ENCODE measurements around the gene ADTRP.

Gene ADTRP

GRCh38 chr6:11766043-11766442, 12.6 kb downstream of the ADTRP start:
- peaks cover 2% of the 10 kb centered on the region for H3K4me1 Mint-ChIP-seq (ENCODE audit: low read depth)
- no peaks in the 10 kb centered on the region for H3K36me3 Mint-ChIP-seq (ENCODE audit: low read depth)
- H3K4me3 Mint-ChIP-seq: no peak overlapping the region
- no peak overlapping the region for H3K27ac Mint-ChIP-seq
- no peaks in the 10 kb centered on the region for H3K27me3 Mint-ChIP-seq (ENCODE audit: low read depth)
- H3K9me3 Mint-ChIP-seq: no peaks in the 10 kb centered on the region
- DNase-seq (ENCODE audit: low spot score): no peak

- H3K9me3 Mint-ChIP-seq: no peaks in the 10 kb centered on the region
Measured at GRCh38 chr6:11764250-11764604, 14.4 kb downstream of the ADTRP start.

GRCh38 chr6:11763460-11764249, 14.9 kb downstream of the ADTRP start:
- no peaks in the 10 kb centered on the region for H3K9me3 Mint-ChIP-seq
- no peak overlapping the region for H3K27ac Mint-ChIP-seq
- H3K36me3 Mint-ChIP-seq (ENCODE audit: low read depth): no peaks in the 10 kb centered on the region
- H3K4me3 Mint-ChIP-seq: no peak overlapping the region
- H3K4me1 Mint-ChIP-seq (ENCODE audit: low read depth): peaks cover 2% of the 10 kb centered on the region
- no peak for DNase-seq (ENCODE audit: low spot score)
- H3K27me3 Mint-ChIP-seq (ENCODE audit: low read depth): no peaks in the 10 kb centered on the region

More at GRCh38 chr6:11764250-11764604, 14.4 kb downstream of the ADTRP start:
- Mint-ChIP-seq H3K36me3 (ENCODE audit: low read depth) (no peaks in the 10 kb centered on the region), H3K27ac (no peak overlapping the region), H3K4me1 (ENCODE audit: low read depth) (peaks cover 2% of the 10 kb centered on the region), H3K27me3 (ENCODE audit: low read depth) (no peaks in the 10 kb centered on the region), H3K4me3 (no peak overlapping the region)
- no peak for DNase-seq (ENCODE audit: low spot score)

GRCh38 chr6:11762794-11763459, 15.7 kb downstream of the ADTRP start:
- no peak for DNase-seq (ENCODE audit: low spot score)
- Mint-ChIP-seq H3K36me3 (ENCODE audit: low read depth) (no peaks in the 10 kb centered on the region), H3K4me3 (no peak overlapping the region), H3K4me1 (ENCODE audit: low read depth) (peaks cover 2% of the 10 kb centered on the region), H3K27me3 (ENCODE audit: low read depth) (no peaks in the 10 kb centered on the region), H3K9me3 (no peaks in the 10 kb centered on the region), H3K27ac (no peak overlapping the region)

- DNase-seq (ENCODE audit: low spot score): no peak
- H3K27me3 Mint-ChIP-seq (ENCODE audit: low read depth): peaks cover 2% of the 10 kb centered on the region
- H3K36me3 Mint-ChIP-seq (ENCODE audit: low read depth): no peaks in the 10 kb centered on the region
- H3K4me1 Mint-ChIP-seq (ENCODE audit: low read depth): peaks cover 2% of the 10 kb centered on the region
- H3K9me3 Mint-ChIP-seq: peaks cover 4% of the 10 kb centered on the region
- H3K4me3 Mint-ChIP-seq: no peak overlapping the region
- no peak overlapping the region for H3K27ac Mint-ChIP-seq
Measured at GRCh38 chr6:11761744-11762620, 16.6 kb downstream of the ADTRP start.

GRCh38 chr6:11760015-11760473, 18.6 kb downstream of the ADTRP start:
- Mint-ChIP-seq H3K9me3 (peaks cover 8% of the 10 kb centered on the region), H3K4me1 (ENCODE audit: low read depth) (peaks cover 7% of the 10 kb centered on the region), H3K4me3 (no peak overlapping the region), H3K27ac (no peak overlapping the region), H3K36me3 (ENCODE audit: low read depth) (peaks cover 2% of the 10 kb centered on the region), H3K27me3 (ENCODE audit: low read depth) (peaks cover 2% of the 10 kb centered on the region)
- DNase-seq (ENCODE audit: low spot score): no peak

- Mint-ChIP-seq H3K36me3 (ENCODE audit: low read depth) (peaks cover 2% of the 10 kb centered on the region), H3K27me3 (ENCODE audit: low read depth) (peaks cover 2% of the 10 kb centered on the region), H3K4me1 (ENCODE audit: low read depth) (peaks cover 6% of the 10 kb centered on the region), H3K27ac (no peak overlapping the region), H3K9me3 (peaks cover 8% of the 10 kb centered on the region), H3K4me3 (no peak overlapping the region)
- no peak for DNase-seq (ENCODE audit: low spot score)
Measured at GRCh38 chr6:11758878-11759277, 19.7 kb downstream of the ADTRP start.

GRCh38 chr6:11756726-11757125, 21.9 kb downstream of the ADTRP start:
- no peak for DNase-seq (ENCODE audit: low spot score)
- H3K36me3 Mint-ChIP-seq (ENCODE audit: low read depth): peaks cover 2% of the 10 kb centered on the region
- H3K27me3 Mint-ChIP-seq (ENCODE audit: low read depth): peaks cover 2% of the 10 kb centered on the region
- H3K9me3 Mint-ChIP-seq: peaks cover 8% of the 10 kb centered on the region
- no peak overlapping the region for H3K4me3 Mint-ChIP-seq
- no peak overlapping the region for H3K27ac Mint-ChIP-seq
- peaks cover 6% of the 10 kb centered on the region for H3K4me1 Mint-ChIP-seq (ENCODE audit: low read depth)

- H3K36me3 Mint-ChIP-seq (ENCODE audit: low read depth): peaks cover 2% of the 10 kb centered on the region
- H3K9me3 Mint-ChIP-seq: peaks cover 8% of the 10 kb centered on the region
- peaks cover 6% of the 10 kb centered on the region for H3K4me1 Mint-ChIP-seq (ENCODE audit: low read depth)
- peaks cover 2% of the 10 kb centered on the region for H3K27me3 Mint-ChIP-seq (ENCODE audit: low read depth)
- H3K4me3 Mint-ChIP-seq: no peak overlapping the region
- DNase-seq (ENCODE audit: low spot score): no peak
- H3K27ac Mint-ChIP-seq: no peak overlapping the region
Measured at GRCh38 chr6:11756292-11756691, 22.3 kb downstream of the ADTRP start.

GRCh38 chr6:11755725-11756124, 22.9 kb downstream of the ADTRP start:
- H3K4me1 Mint-ChIP-seq (ENCODE audit: low read depth): peaks cover 6% of the 10 kb centered on the region
- H3K27ac Mint-ChIP-seq: no peak overlapping the region
- H3K4me3 Mint-ChIP-seq: no peak overlapping the region
- DNase-seq (ENCODE audit: low spot score): no peak
- H3K9me3 Mint-ChIP-seq: peaks cover 8% of the 10 kb centered on the region
- H3K36me3 Mint-ChIP-seq (ENCODE audit: low read depth): peaks cover 2% of the 10 kb centered on the region
- peaks cover 2% of the 10 kb centered on the region for H3K27me3 Mint-ChIP-seq (ENCODE audit: low read depth)

- H3K36me3 Mint-ChIP-seq (ENCODE audit: low read depth): peaks cover 2% of the 10 kb centered on the region
- peaks cover 8% of the 10 kb centered on the region for H3K9me3 Mint-ChIP-seq
- peaks cover 6% of the 10 kb centered on the region for H3K4me1 Mint-ChIP-seq (ENCODE audit: low read depth)
- no peak overlapping the region for H3K4me3 Mint-ChIP-seq
- DNase-seq (ENCODE audit: low spot score): no peak
- H3K27ac Mint-ChIP-seq: no peak overlapping the region
- H3K27me3 Mint-ChIP-seq (ENCODE audit: low read depth): peaks cover 2% of the 10 kb centered on the region
Measured at GRCh38 chr6:11754625-11755271, 23.9 kb downstream of the ADTRP start.

- Mint-ChIP-seq H3K9me3 (peaks cover 8% of the 10 kb centered on the region), H3K4me3 (no peak overlapping the region), H3K4me1 (ENCODE audit: low read depth) (peaks cover 6% of the 10 kb centered on the region), H3K36me3 (ENCODE audit: low read depth) (peaks cover 2% of the 10 kb centered on the region), H3K27me3 (ENCODE audit: low read depth) (peaks cover 2% of the 10 kb centered on the region), H3K27ac (no peak overlapping the region)
- no peak for DNase-seq (ENCODE audit: low spot score)
Measured at GRCh38 chr6:11753798-11754197, 24.8 kb downstream of the ADTRP start.

- peaks cover 7% of the 10 kb centered on the region for H3K9me3 Mint-ChIP-seq
- no peak overlapping the region for H3K27ac Mint-ChIP-seq
- peaks cover 1% of the 10 kb centered on the region for H3K27me3 Mint-ChIP-seq (ENCODE audit: low read depth)
- no peak overlapping the region for H3K4me3 Mint-ChIP-seq
- H3K36me3 Mint-ChIP-seq (ENCODE audit: low read depth): peaks cover 2% of the 10 kb centered on the region
- H3K4me1 Mint-ChIP-seq (ENCODE audit: low read depth): peaks cover 6% of the 10 kb centered on the region
- DNase-seq (ENCODE audit: low spot score): no peak
Measured at GRCh38 chr6:11752360-11752759, 26.2 kb downstream of the ADTRP start.
